Esophagus squamous epithelium (tissue), 5 donors: ENCODE measurements around the gene VEGFB. TPM values are rescaled to one million over a fixed set of nuclear protein-coding genes. Genes with fewer than 3 reads are reported as not detected.

Source experiments
- DNase-seq: peaks from one replicate; lab custom pipeline; 2025; lab: John Stamatoyannopoulos, UW
- H3K27ac ChIP-seq, 4 donors: fragments of 200-600 bp; sonication (generic); one replicate each; pipeline ENCODE4 v1.5.1; 2016 to 2019; ENCODE audit warnings: mild to moderate bottlenecking in 1 of 4
- H3K27me3 ChIP-seq, 4 donors: fragments of 200-600 bp; sonication (generic); 1 replicate in 3 of 4; 2 replicates in 1 of 4; pipeline versions ENCODE4 v1.5.1 to v1.6.0; 2017 to 2021; ENCODE audit warnings: antibody characterized with exemption in 1 of 4
- H3K36me3 ChIP-seq, 3 donors: fragments of 200-600 bp; sonication (generic); one replicate each; pipeline ENCODE4 v1.5.1; 2016 to 2019
- H3K4me1 ChIP-seq, 3 donors: fragments of 200-600 bp; sonication (generic); one replicate each; pipeline ENCODE4 v1.5.1; 2017 to 2019
- H3K4me3 ChIP-seq, 4 donors: fragments of 200-600 bp; sonication (generic); 1 replicate in 3 of 4; 2 replicates in 1 of 4; pipeline ENCODE4 v1.5.1; 2016 to 2019; ENCODE audit warnings: mild to moderate bottlenecking in 2 of 4, moderate library complexity in 1 of 4
- H3K9me3 ChIP-seq, 3 donors: fragments of 200-600 bp; sonication (generic); one replicate each; pipeline ENCODE4 v1.5.1; 2016 to 2019
- POLR2A ChIP-seq, 4 donors: fragments of 450-650 bp; IDR thresholded peaks; one replicate each; pipeline ENCODE4 v1.6.1; 2017; ENCODE audit warnings: antibody characterized with exemption in 4 of 4, mild to moderate bottlenecking in 4 of 4, moderate library complexity in 3 of 4
- WGBS, 2 donors: methylation state at CpG; one replicate each; pipeline ENCODE4 v1.1.5; 2018; 5-methylcytosine and 5-hydroxymethylcytosine counted together
- intact Hi-C: fragments of 100-400 bp; cut with DNase I; formaldehyde crosslinking; loops from one replicate; pipeline ENCODE4 v1.15.0; 2022
- total RNA-seq, 4 donors: library from RNA; depleted of rRNA; stranded (reverse); fragments of >200 nt; gene quantifications; one replicate each; pipeline ENCODE4 v1.1.0, GENCODE V29; 2016
- TF ChIP-seq, protein P1 (sequence below), 6 experiments: fragments of 450-650 bp in 4 of 6; fragments of 200-600 bp in 2 of 6; sonication (generic) in 2 of 6; IDR thresholded peaks; one replicate each; pipeline ENCODE4 v1.5.1; 2016 to 2019; ENCODE audit warnings: antibody characterized with exemption in 6 of 6, mild to moderate bottlenecking in 4 of 6, moderate library complexity in 4 of 6
- donor health status: DM: yes; HTN: yes; CAD: no.

The VEGFB gene
- total RNA-seq, 4 donors from 2014 or later: 18.0 to 50.5 (median 30.9) TPM

DNA sequence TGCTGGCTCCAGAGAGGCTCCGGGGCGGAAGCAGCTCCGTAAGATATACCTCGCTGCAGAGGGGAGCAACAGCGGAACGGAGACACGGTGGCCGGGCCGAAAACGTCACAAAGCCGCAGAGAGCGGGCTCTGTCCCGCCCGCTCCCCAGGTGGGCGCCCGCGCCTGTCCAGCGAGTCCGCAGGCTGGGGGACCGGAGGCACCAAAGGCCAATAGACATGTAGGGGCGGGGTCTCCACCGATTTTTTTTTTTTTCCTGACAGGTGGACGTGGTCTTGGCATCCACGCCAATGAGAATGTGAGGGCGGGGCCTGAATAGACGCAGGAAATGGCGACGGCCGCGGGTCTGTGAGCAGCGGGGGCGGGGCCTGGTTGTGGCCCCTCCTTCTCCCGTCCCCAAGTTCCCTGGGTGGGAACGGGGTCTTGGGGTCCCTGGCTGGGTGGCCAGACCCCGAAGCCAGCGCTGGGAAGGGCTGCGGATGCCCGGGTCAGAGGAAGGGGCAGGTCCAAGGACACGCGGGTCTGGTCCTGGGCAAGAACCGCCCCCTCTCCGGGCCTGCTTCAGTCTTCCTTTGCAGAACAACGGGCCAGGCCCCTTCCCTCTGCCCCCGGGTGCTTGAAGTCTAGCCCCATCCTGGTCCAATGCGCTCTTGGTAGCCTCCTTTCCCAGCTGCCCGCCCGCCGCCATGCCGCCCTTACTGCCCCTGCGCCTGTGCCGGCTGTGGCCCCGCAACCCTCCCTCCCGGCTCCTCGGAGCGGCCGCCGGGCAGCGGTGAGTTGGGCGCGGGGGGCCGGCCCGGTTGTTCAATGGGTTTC lies 4.0 kb upstream of the VEGFB start, which contains the start of gene DNAJC4:
Gene DNAJC4 (plus strand): TSS at position 378 of the 814 bp plus-strand sequence. CDS start 307 bp downstream, at position 685.
- no peaks in the 10 kb centered on the region for H3K9me3 ChIP-seq
- H3K36me3 ChIP-seq: no peaks in the 10 kb centered on the region
- peak within 1 kb of the TSS; percentile 86 to 97 (median 94) for H3K27ac ChIP-seq
- no peaks in the 10 kb centered on the region for H3K27me3 ChIP-seq
- DNase-seq: peak; percentile 76
- peaks cover 33 to 90% (median 49%) of the 10 kb centered on the region in 3 donors for H3K4me1 ChIP-seq
- WGBS, 2 donors: 0 to 1% methylated on average over 20 to 21 of the region's 62 CpGs
- peak within 1 kb of the TSS; percentile 55 to 88 (median 82) for H3K4me3 ChIP-seq
- intact Hi-C loops: no loop called here
- TF ChIP-seq, protein P1, sequence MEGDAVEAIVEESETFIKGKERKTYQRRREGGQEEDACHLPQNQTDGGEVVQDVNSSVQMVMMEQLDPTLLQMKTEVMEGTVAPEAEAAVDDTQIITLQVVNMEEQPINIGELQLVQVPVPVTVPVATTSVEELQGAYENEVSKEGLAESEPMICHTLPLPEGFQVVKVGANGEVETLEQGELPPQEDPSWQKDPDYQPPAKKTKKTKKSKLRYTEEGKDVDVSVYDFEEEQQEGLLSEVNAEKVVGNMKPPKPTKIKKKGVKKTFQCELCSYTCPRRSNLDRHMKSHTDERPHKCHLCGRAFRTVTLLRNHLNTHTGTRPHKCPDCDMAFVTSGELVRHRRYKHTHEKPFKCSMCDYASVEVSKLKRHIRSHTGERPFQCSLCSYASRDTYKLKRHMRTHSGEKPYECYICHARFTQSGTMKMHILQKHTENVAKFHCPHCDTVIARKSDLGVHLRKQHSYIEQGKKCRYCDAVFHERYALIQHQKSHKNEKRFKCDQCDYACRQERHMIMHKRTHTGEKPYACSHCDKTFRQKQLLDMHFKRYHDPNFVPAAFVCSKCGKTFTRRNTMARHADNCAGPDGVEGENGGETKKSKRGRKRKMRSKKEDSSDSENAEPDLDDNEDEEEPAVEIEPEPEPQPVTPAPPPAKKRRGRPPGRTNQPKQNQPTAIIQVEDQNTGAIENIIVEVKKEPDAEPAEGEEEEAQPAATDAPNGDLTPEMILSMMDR (IDR thresholded peaks at IDR 0.05): no peak
- peak in 2 of 4 donors; percentile 24 to 57 for TF ChIP-seq POLR2A (IDR thresholded peaks at IDR 0.05)

DNA sequence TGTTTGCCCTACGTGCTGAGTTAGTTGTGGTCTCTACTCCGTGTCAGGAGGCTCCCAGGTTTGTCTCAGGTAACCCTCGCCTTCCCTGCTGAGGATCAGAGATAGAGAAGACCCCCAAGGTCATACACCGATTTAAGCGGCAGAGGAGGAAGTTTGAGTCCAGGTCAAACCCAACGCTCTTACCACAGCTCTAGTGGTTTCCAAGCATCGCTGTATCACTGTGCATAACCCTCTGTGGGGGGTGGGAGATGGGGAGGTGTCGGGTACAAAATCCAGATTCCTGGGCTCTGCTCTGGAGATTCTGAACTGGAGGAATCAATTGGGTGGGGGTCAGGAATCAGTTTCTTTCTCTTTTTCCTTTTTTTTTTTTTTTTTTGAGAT lies 3.4 kb upstream of the VEGFB start:
- intact Hi-C loops: no loop called here
- Histone ChIP-seq H3K27ac (peak overlapping the region; percentile 86 to 97 (median 94)), H3K9me3 (no peaks in the 10 kb centered on the region), H3K4me3 (peak overlapping the region; percentile 55 to 88 (median 82)), H3K27me3 (no peaks in the 10 kb centered on the region), H3K4me1 (peaks cover 36 to 90% (median 53%) of the 10 kb centered on the region in 3 donors), H3K36me3 (peaks cover 0 to 2% (median 0%) of the 10 kb centered on the region in 3 donors)
- 6 to 8% methylated on average over 3 to 5 of the region's 8 CpGs for WGBS, 2 donors
- no peak for TF ChIP-seq POLR2A (IDR thresholded peaks at IDR 0.05)
- TF ChIP-seq, protein P1 (IDR thresholded peaks at IDR 0.05): no peak
- DNase-seq: no peak

DNA sequence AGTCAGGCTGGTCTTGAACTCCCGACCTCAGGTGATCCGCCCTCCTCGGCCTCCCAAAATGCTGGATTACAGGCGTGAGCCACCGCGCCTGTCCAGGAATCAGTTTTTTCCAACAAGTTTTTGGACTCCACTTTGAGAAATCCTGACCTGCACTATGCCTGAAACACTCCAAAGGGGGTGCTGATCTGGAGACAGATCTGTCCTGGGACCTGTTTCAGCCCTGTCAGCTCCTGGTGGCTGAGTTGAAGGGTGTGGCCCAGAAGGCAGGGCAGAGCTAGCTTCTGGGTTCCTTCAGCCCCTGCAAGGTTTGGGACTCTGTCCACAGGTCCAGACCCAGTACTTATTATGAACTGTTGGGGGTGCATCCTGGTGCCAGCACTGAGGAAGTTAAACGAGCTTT lies 2.8 kb upstream of the VEGFB start:
- intact Hi-C loops: no loop called here
- Histone ChIP-seq H3K27me3 (no peaks in the 10 kb centered on the region), H3K27ac (peak overlapping the region in 3 of 4 donors; percentile 12 to 94 (median 94)), H3K4me3 (no peak overlapping the region), H3K4me1 (peaks cover 37 to 93% (median 54%) of the 10 kb centered on the region in 3 donors), H3K9me3 (no peaks in the 10 kb centered on the region), H3K36me3 (peaks cover 0 to 8% (median 0%) of the 10 kb centered on the region in 3 donors)
- WGBS, 2 donors: 27 to 76% methylated on average over 1 to 6 of the region's 7 CpGs
- no peak for DNase-seq
- TF ChIP-seq POLR2A (IDR thresholded peaks at IDR 0.05): no peak
- TF ChIP-seq, protein P1 (IDR thresholded peaks at IDR 0.05): no peak

DNA sequence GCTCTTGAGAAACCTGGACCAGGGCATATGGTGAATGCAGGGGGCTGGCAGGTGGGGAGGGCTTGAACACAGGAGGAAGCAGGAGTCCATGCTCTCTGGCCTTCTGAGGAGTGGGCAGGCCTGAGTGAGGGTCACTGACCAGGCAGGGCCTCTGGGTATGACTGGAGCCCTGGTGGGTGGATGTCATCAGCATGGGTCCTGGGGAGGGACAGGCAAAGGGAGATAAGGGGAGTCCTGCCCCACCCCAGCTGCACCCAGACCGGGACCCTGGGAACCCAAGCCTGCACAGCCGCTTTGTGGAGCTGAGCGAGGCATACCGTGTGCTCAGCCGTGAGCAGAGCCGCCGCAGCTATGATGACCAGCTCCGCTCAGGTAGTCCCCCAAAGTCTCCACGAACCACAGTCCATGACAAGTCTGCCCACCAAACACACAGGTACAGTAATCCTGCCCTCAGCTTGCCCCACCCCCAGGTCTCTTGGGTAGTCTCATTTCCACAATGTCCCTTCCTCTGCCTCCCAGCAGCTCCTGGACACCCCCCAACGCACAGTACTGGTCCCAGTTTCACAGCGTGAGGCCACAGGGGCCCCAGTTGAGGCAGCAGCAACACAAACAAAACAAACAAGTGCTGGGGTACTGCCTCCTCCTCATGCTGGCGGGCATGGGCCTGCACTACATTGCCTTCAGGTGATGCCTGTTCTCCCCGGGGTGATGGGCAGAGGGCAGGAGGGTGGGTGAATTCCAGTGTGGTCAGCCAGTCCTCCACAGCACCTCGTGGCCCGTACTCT lies 2.0 kb upstream of the VEGFB start:
- intact Hi-C loops: no loop called here
- peaks cover 33 to 93% (median 51%) of the 10 kb centered on the region in 3 donors for H3K4me1 ChIP-seq
- no peak overlapping the region for H3K27ac ChIP-seq
- 75 to 82% methylated on average over 7 to 8 of the region's 15 CpGs for WGBS, 2 donors
- H3K9me3 ChIP-seq: no peaks in the 10 kb centered on the region
- H3K27me3 ChIP-seq: no peaks in the 10 kb centered on the region
- H3K4me3 ChIP-seq: no peak overlapping the region
- H3K36me3 ChIP-seq: peaks cover 0 to 15% (median 0%) of the 10 kb centered on the region in 3 donors
- TF ChIP-seq, protein P1 (IDR thresholded peaks at IDR 0.05): no peak
- no peak for TF ChIP-seq POLR2A (IDR thresholded peaks at IDR 0.05)
- no peak for DNase-seq
